Astrocyte of the spinal cord (primary cell): ENCODE data around the gene RAPGEF2.
A peak's percentile ranks its signal among the peaks of the same experiment; 100 is the strongest.

ENCODE experiments used
- DNase-seq: peaks from one replicate; pipeline ENCODE4 v3.0.0; 2011; ENCODE audit warnings: low read depth, low spot score
- H3K4me3 ChIP-seq: 2 replicates; pipeline ENCODE4 v1.5.1; 2011; ENCODE audit warnings: low read depth, mild to moderate bottlenecking, low read length, moderate library complexity
- in situ Hi-C: cut with HindIII; loops from 2 replicates; pipeline ENCODE4 v1.10.0; 2017; ENCODE audit warnings: low sequenced_read_pairs
- TF ChIP-seq, protein P1 (sequence below): IDR thresholded peaks from 2 replicates; pipeline ENCODE4 v1.5.1; 2012; ENCODE audit warnings: low read depth, mild to moderate bottlenecking, low read length, inconsistent platforms

RAPGEF2 gene

DNA sequence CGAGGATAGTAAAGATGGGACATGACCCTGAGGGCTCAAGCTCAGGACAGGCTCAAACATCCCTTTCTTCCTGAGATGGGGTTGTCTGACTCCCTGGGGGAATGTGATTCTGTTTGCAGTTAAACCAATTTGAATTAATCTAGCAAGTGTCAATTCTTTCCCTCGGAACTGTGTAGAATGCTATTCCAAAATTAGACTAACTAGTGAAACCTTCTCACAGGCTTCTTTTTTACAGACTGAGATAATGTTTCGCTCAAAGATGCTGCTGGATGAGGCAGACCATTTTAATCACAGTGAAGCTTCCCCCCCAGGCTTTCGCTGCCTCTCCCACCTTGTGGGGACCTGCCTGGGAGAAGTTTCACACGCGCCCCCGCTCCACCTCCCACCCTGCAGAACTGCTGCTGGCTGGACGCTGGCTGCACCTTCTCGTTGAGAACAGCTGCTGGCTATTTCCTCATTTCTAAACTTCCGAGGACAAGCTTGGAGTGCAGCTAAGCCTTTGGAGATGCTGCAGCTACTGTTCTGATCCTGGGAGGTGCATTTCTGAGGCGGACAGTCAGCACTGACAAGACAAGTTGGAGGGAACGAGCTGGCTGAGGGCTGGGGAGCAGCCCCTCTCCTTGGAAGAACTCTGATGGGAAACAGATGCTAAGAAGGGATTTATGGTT lies 297.8 kb downstream of the RAPGEF2 start:
- in situ Hi-C loops = no loop called here
- H3K4me3 ChIP-seq = no peak overlapping the region
- DNase-seq = peak; percentile 26
- TF ChIP-seq, protein P1, sequence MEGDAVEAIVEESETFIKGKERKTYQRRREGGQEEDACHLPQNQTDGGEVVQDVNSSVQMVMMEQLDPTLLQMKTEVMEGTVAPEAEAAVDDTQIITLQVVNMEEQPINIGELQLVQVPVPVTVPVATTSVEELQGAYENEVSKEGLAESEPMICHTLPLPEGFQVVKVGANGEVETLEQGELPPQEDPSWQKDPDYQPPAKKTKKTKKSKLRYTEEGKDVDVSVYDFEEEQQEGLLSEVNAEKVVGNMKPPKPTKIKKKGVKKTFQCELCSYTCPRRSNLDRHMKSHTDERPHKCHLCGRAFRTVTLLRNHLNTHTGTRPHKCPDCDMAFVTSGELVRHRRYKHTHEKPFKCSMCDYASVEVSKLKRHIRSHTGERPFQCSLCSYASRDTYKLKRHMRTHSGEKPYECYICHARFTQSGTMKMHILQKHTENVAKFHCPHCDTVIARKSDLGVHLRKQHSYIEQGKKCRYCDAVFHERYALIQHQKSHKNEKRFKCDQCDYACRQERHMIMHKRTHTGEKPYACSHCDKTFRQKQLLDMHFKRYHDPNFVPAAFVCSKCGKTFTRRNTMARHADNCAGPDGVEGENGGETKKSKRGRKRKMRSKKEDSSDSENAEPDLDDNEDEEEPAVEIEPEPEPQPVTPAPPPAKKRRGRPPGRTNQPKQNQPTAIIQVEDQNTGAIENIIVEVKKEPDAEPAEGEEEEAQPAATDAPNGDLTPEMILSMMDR = no peak

DNA sequence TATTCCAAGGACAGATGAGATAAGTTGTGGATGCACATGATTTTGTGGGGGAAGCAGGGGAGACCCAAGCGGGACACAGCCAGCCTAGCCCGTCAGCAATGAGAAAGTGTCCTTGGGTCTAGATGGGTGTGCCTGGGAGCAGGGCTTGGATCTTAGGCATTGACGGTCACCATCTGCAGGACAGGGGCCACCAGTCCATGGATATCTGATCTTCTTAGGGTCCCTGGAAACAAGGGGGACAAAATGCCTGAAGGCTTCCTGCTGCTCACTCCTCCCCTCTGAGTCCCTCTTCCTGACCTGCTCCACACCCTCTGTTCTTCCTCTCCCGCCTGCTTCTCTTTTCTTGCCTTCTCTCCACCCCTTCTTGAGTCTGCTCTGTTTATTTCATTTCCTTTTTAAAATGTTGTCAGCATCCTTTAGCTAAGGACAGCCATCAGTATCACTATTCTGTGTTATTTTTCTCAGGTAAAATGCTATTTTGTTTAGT lies 298.4 kb downstream of the RAPGEF2 start:
- no peak overlapping the region for H3K4me3 ChIP-seq
- no peak for DNase-seq
- in situ Hi-C loops = no loop called here
- TF ChIP-seq, protein P1 = no peak

DNA sequence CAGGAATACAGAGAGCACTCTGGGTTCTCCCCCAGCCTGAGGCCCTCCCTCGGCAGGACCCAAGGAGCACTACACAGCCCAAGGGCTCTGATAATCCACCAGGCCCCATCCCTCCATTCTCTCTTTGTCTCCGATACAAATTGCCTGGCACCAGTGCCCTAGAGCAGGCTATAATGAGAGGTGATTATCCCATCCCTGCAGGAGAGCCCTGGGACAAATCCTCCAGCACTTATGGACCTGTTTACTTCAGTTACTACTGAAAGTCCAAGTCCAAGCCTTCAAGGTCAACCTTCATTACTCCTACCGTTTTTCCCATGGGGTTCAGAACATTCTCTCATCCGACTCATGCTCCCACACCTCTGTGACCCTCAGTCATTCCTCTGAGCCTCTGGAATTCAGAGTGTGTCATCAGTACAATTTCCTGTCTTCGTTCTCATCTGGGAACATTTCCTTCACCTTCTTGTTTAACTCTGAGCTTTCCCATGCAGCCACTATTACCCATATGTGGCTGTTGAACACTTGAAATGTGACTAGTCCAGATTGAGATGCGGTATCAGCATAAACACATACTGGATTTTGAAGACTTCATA lies 299.0 kb downstream of the RAPGEF2 start:
- TF ChIP-seq, protein P1 = no peak
- no peak overlapping the region for H3K4me3 ChIP-seq
- DNase-seq = peak; percentile 89
- in situ Hi-C loops = no loop called here
